Loucy (cell line): Measurements from ENCODE around the gene KCNJ6.

Experiments used
- H2AFZ ChIP-seq: fragments of 200-600 bp; sonication (generic); 2 replicates; pipeline ENCODE4 v1.6.0; 2016; ENCODE audit warnings: antibody characterized with exemption, mild to moderate bottlenecking, low read length, moderate library complexity
- H3F3A ChIP-seq: fragments of 200-600 bp; 2 replicates; pipeline ENCODE4 v1.6.0; 2016; ENCODE audit warnings: antibody characterized with exemption, low read depth, mild to moderate bottlenecking
- H3K27me3 ChIP-seq: fragments of 200-600 bp; sonication (generic); 2 replicates; pipeline ENCODE4 v1.6.1; 2014; ENCODE audit warnings: low read length, mild to moderate bottlenecking; ENCODE audit not compliant: insufficient read depth, poor library complexity, severe bottlenecking
- H3K36me3 ChIP-seq: fragments of 200-600 bp; sonication (generic); 2 replicates; pipeline ENCODE4 v1.6.1; 2016; ENCODE audit warnings: low read length; ENCODE audit not compliant: insufficient read depth
- H3K4me1 ChIP-seq: fragments of 200-600 bp; sonication (generic); 2 replicates; pipeline ENCODE4 v1.5.1; 2014; ENCODE audit warnings: low read length, mild to moderate bottlenecking; ENCODE audit not compliant: insufficient read depth, poor library complexity, severe bottlenecking
- H3K4me2 ChIP-seq: fragments of 200-600 bp; sonication (generic); 2 replicates; pipeline ENCODE4 v1.6.0; 2014; ENCODE audit warnings: antibody characterized with exemption, low read length, low read depth, mild to moderate bottlenecking; ENCODE audit not compliant: poor library complexity, severe bottlenecking
- H3K4me3 ChIP-seq: fragments of 200-600 bp; sonication (generic); 2 replicates; pipeline ENCODE4 v1.5.1; 2014; ENCODE audit warnings: low read length, mild to moderate bottlenecking, mixed read lengths; ENCODE audit not compliant: poor library complexity, severe bottlenecking
- H3K79me2 ChIP-seq: fragments of 200-600 bp; sonication (generic); 2 replicates; pipeline ENCODE4 v1.6.1; 2014; ENCODE audit warnings: low read length; ENCODE audit not compliant: insufficient read depth
- H3K9ac ChIP-seq: fragments of 200-600 bp; sonication (generic); 2 replicates; pipeline ENCODE4 v1.6.0; 2014; ENCODE audit warnings: mild to moderate bottlenecking, low read depth, low read length, moderate library complexity; ENCODE audit not compliant: poor library complexity, severe bottlenecking
- H3K9me2 ChIP-seq: fragments of 200-600 bp; sonication (generic); replicated peaks from 2 replicates; pipeline ENCODE4 v1.6.1; 2016; ENCODE audit warnings: low read depth, low read length, mixed read lengths
- H3K9me3 ChIP-seq: fragments of 200-600 bp; sonication (generic); 2 replicates; pipeline ENCODE4 v1.6.1; 2014; ENCODE audit warnings: mild to moderate bottlenecking, antibody characterized with exemption, low read length, low read depth; ENCODE audit not compliant: insufficient read depth
- H4K20me1 ChIP-seq: fragments of 200-600 bp; sonication (generic); 2 replicates; pipeline ENCODE4 v1.6.0; 2014; ENCODE audit warnings: antibody characterized with exemption, low read length, mild to moderate bottlenecking; ENCODE audit not compliant: insufficient read depth, poor library complexity, severe bottlenecking
- EZH2phosphoT487 ChIP-seq: fragments of 200-600 bp; IDR thresholded peaks from 2 replicates; pipeline ENCODE4 v1.6.1; 2018; ENCODE audit warnings: antibody characterized with exemption, mild to moderate bottlenecking, moderate library complexity, borderline replicate concordance
- TF ChIP-seq, protein P1 (sequence below): fragments of 200-600 bp; sonication (generic); conservative IDR thresholded peaks from 2 replicates; pipeline ENCODE4 v1.5.1; 2014; ENCODE audit warnings: mild to moderate bottlenecking, antibody characterized with exemption, low read length

KCNJ6 gene

DNA sequence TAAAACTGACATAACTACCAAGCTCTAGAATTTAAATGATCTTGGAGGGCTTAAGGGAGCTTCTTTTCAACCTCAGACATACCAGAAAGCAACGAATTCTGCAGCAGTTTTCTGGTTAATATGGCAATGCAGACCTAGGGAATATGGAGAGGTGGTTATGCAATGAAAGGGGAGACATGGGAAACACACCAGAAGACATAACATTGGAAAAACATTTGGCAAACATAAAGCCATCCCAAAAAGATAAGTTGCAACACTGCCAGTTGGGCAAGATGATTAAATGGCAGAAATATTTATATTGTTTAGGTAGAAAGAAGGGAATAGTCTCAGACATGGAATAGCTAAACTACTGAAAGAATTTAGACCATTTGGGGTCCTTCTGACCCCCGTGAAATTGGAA is 104.5 kb downstream of the KCNJ6 start:
- no peaks in the 10 kb centered on the region for H3K79me2 ChIP-seq
- H3K9me3 ChIP-seq: no peaks in the 10 kb centered on the region
- no peak overlapping the region for H3K4me3 ChIP-seq
- no peak overlapping the region for H3K4me2 ChIP-seq
- H3K27me3 ChIP-seq: no peaks in the 10 kb centered on the region
- H4K20me1 ChIP-seq: no peaks in the 10 kb centered on the region
- no peaks in the 10 kb centered on the region for H3K4me1 ChIP-seq
- H3K9ac ChIP-seq: no peak overlapping the region
- no peaks in the 10 kb centered on the region for H3K36me3 ChIP-seq
- TF ChIP-seq EZH2phosphoT487: no peak
- TF ChIP-seq, protein P1, sequence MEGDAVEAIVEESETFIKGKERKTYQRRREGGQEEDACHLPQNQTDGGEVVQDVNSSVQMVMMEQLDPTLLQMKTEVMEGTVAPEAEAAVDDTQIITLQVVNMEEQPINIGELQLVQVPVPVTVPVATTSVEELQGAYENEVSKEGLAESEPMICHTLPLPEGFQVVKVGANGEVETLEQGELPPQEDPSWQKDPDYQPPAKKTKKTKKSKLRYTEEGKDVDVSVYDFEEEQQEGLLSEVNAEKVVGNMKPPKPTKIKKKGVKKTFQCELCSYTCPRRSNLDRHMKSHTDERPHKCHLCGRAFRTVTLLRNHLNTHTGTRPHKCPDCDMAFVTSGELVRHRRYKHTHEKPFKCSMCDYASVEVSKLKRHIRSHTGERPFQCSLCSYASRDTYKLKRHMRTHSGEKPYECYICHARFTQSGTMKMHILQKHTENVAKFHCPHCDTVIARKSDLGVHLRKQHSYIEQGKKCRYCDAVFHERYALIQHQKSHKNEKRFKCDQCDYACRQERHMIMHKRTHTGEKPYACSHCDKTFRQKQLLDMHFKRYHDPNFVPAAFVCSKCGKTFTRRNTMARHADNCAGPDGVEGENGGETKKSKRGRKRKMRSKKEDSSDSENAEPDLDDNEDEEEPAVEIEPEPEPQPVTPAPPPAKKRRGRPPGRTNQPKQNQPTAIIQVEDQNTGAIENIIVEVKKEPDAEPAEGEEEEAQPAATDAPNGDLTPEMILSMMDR: no peak
- H3K9me2 ChIP-seq: no peaks in the 10 kb centered on the region
- no peaks in the 10 kb centered on the region for H3F3A ChIP-seq
- no peak overlapping the region for H2AFZ ChIP-seq

DNA sequence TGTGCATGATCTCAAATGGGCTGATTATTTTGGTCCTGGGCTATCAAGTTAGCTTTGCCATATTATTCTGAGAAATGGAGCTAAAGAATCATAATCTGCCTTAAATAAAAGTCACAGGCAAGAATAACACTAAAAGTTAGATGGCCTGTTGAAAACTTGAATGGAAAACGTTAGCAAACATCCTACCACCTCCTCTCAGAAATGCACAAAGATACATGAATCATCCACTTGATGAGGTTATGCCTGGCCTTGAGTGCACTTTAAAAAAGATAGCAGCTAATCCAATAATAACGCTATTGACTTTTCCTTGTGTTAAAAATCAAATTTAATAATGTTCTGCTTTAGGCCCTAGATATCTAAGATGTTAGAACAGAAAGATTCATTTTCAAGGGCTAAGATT is 108.0 kb downstream of the KCNJ6 start:
- Histone ChIP-seq H3K9ac (no peak overlapping the region), H3K9me3 (no peaks in the 10 kb centered on the region), H3K79me2 (no peaks in the 10 kb centered on the region), H3K27me3 (no peaks in the 10 kb centered on the region), H2AFZ (no peak overlapping the region), H3K4me2 (no peak overlapping the region), H3K36me3 (no peaks in the 10 kb centered on the region), H4K20me1 (no peaks in the 10 kb centered on the region), H3K4me1 (no peaks in the 10 kb centered on the region), H3K9me2 (0 out of 2 replicates have a peak, but pooled peaks cover 3% of the 10 kb centered on the region), H3F3A (no peaks in the 10 kb centered on the region), H3K4me3 (no peak overlapping the region)
- TF ChIP-seq, protein P1: no peak
- TF ChIP-seq EZH2phosphoT487: no peak

DNA sequence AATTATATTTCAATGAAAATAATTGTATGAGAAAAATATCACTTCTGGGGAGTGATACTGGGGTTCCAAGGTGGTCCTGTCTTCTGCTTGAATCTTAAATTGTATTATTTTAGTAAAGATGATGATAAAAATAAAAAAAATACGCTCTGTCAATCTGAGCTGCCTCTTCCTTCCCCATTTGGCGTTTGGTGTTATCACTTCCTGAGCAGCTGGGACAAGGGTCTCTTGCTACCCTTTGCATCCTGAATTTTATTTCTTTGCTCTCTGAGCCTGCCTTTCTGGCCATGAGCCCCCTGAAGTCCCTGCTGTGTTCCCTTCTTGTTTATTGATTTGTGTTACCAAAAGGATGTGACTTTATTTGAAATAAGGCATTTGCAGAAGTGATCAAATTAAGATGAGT is 111.0 kb downstream of the KCNJ6 start:
- Histone ChIP-seq H2AFZ (no peak overlapping the region), H3K9ac (no peak overlapping the region), H3K4me1 (no peaks in the 10 kb centered on the region), H3F3A (no peaks in the 10 kb centered on the region), H3K27me3 (no peaks in the 10 kb centered on the region), H3K9me2 (0 out of 2 replicates have a peak, but pooled peaks cover 3% of the 10 kb centered on the region), H3K4me3 (no peak overlapping the region), H3K9me3 (no peaks in the 10 kb centered on the region), H4K20me1 (no peaks in the 10 kb centered on the region), H3K4me2 (no peak overlapping the region), H3K36me3 (no peaks in the 10 kb centered on the region), H3K79me2 (no peaks in the 10 kb centered on the region)
- no peak for TF ChIP-seq EZH2phosphoT487
- TF ChIP-seq, protein P1: no peak
